PC-3 (cell line): ENCODE measurements around the gene P4HB. TPM values are rescaled to one million over a fixed set of nuclear protein-coding genes. Genes with fewer than 3 reads are reported as not detected.

Experiments
- ATAC-seq: fragments of 200-7000 bp; cut with Tn5 transposase; 2 replicates; pipeline ENCODE4 v1.9.1; 2020; ENCODE audit warnings: mild to moderate bottlenecking, moderate library complexity
- BruUV-seq: library from RNA; stranded (reverse); fragments of 400-500 nt; replicated peaks from 2 replicates; lab custom pipeline; 2021; lab: Mats Ljungman, UMichigan
- CTCF ChIA-PET: fragments of 300-600 bp; sonication (Branson Sonifier 250); formaldehyde crosslinking; loops from one replicate; lab custom pipeline; 2022; ENCODE audit warnings: antibody characterized with exemption; lab: Charles Lee
- POLR2A ChIA-PET: fragments of 300-600 bp; sonication (Branson Sonifier 250); formaldehyde crosslinking; loops from one replicate; lab custom pipeline; 2022; ENCODE audit warnings: antibody characterized with exemption; ENCODE audit not compliant: unreplicated experiment; lab: Charles Lee
- DNase-seq: peaks from one replicate; pipeline ENCODE4 v3.0.0-alpha.2; 2015
- H2AFZ ChIP-seq: fragments of 300-600 bp; sonication (generic); 2 replicates; pipeline ENCODE4 v1.6.0; 2016; ENCODE audit warnings: antibody characterized with exemption, low read length
- H3F3A ChIP-seq: fragments of 300-600 bp; sonication (generic); one replicate; pipeline ENCODE4 v1.6.0; 2017; ENCODE audit warnings: antibody characterized with exemption, low read length, control low read depth, mild to moderate bottlenecking; ENCODE audit not compliant: unreplicated experiment
- H3K27ac ChIP-seq: fragments of 300-600 bp; sonication (generic); 2 replicates; pipeline ENCODE4 v1.5.1; 2016; ENCODE audit warnings: mild to moderate bottlenecking, low read length
- H3K27me3 ChIP-seq: fragments of 300-600 bp; sonication (generic); 2 replicates; pipeline ENCODE4 v1.6.1; 2016; ENCODE audit warnings: low read length, mixed read lengths
- H3K36me3 ChIP-seq: fragments of 300-600 bp; sonication (generic); 2 replicates; pipeline ENCODE4 v1.6.1; 2016; ENCODE audit warnings: low read depth, mixed run types, low read length, mixed read lengths
- H3K4me1 ChIP-seq: fragments of 300-600 bp; sonication (generic); 2 replicates; pipeline ENCODE4 v1.5.1; 2016; ENCODE audit warnings: low read length; ENCODE audit not compliant: insufficient read depth
- H3K4me2 ChIP-seq: fragments of 300-600 bp; sonication (generic); 2 replicates; pipeline ENCODE4 v1.6.0; 2016; ENCODE audit warnings: low read length
- H3K4me3 ChIP-seq: fragments of 300-600 bp; sonication (generic); 2 replicates; pipeline ENCODE4 v1.5.1; 2016; ENCODE audit warnings: mild to moderate bottlenecking, low read length, mixed read lengths
- H3K79me2 ChIP-seq: fragments of 300-600 bp; sonication (generic); 2 replicates; pipeline ENCODE4 v1.6.1; 2017; ENCODE audit warnings: low read length, mixed read lengths
- H3K9ac ChIP-seq: fragments of 300-600 bp; sonication (generic); 2 replicates; pipeline ENCODE4 v1.6.0; 2016; ENCODE audit warnings: mild to moderate bottlenecking, low read length
- H3K9me2 ChIP-seq: fragments of 300-600 bp; sonication (generic); replicated peaks from 2 replicates; pipeline ENCODE4 v1.6.1; 2016; ENCODE audit warnings: mixed run types, low read length, mixed read lengths
- H3K9me3 ChIP-seq: fragments of 300-600 bp; sonication (generic); 2 replicates; pipeline ENCODE4 v1.6.1; 2016; ENCODE audit warnings: low read length, mixed read lengths
- H4K20me1 ChIP-seq: fragments of 300-600 bp; sonication (generic); 2 replicates; pipeline ENCODE4 v1.6.1; 2016; ENCODE audit warnings: low read length, mixed read lengths
- EZH2 ChIP-seq: fragments of 300-600 bp; sonication (generic); IDR thresholded peaks from one replicate; pipeline ENCODE4 v1.6.1; 2017; ENCODE audit warnings: antibody characterized with exemption, mild to moderate bottlenecking, low read length; ENCODE audit not compliant: unreplicated experiment
- EZH2phosphoT487 ChIP-seq: fragments of 300-600 bp; sonication (generic); IDR thresholded peaks from 2 replicates; pipeline ENCODE4 v1.6.1; 2018; ENCODE audit warnings: mild to moderate bottlenecking, antibody characterized with exemption, low read length, borderline replicate concordance
- intact Hi-C: fragments of 100-400 bp; cut with micrococcal nuclease; formaldehyde crosslinking; loops from 2 replicates; pipeline ENCODE4 v1.9.0; 2023
- total RNA-seq: library from RNA; depleted of rRNA; stranded (reverse); fragments of >200 nt; gene quantifications from 2 replicates; pipeline ENCODE4 v1.2.3, GENCODE V29; 2014
- TF ChIP-seq, protein P1 (sequence below): fragments of 300-600 bp; sonication (generic); conservative IDR thresholded peaks from 2 replicates; pipeline ENCODE4 v1.5.1; 2017; ENCODE audit warnings: antibody characterized with exemption, low read depth, mild to moderate bottlenecking, low read length

Gene P4HB
- total RNA-seq, 1 experiment from 2014 or later, result 1,089 TPM

- Histone ChIP-seq H3K27ac (no peak overlapping the region), H2AFZ (no peak overlapping the region), H3K9ac (no peak overlapping the region), H3K79me2 (peaks cover 12% of the 10 kb centered on the region; the same call in 1 of the 2 replicates), H3K9me2 (no peaks in the 10 kb centered on the region), H3F3A (peaks cover 18% of the 10 kb centered on the region), H3K4me3 (no peak overlapping the region), H3K9me3 (no peaks in the 10 kb centered on the region), H3K27me3 (no peaks in the 10 kb centered on the region), H3K36me3 (peaks cover 6% of the 10 kb centered on the region; the same call in 1 of the 2 replicates), H3K4me2 (no peak overlapping the region), H3K4me1 (peaks cover 32% of the 10 kb centered on the region), H4K20me1 (no peaks in the 10 kb centered on the region)
- CTCF ChIA-PET, result no interaction called here
- ATAC-seq (no peak), DNase-seq (no peak)
- TF ChIP-seq EZH2phosphoT487, result no peak
- no peak for TF ChIP-seq EZH2
- TF ChIP-seq, protein P1, sequence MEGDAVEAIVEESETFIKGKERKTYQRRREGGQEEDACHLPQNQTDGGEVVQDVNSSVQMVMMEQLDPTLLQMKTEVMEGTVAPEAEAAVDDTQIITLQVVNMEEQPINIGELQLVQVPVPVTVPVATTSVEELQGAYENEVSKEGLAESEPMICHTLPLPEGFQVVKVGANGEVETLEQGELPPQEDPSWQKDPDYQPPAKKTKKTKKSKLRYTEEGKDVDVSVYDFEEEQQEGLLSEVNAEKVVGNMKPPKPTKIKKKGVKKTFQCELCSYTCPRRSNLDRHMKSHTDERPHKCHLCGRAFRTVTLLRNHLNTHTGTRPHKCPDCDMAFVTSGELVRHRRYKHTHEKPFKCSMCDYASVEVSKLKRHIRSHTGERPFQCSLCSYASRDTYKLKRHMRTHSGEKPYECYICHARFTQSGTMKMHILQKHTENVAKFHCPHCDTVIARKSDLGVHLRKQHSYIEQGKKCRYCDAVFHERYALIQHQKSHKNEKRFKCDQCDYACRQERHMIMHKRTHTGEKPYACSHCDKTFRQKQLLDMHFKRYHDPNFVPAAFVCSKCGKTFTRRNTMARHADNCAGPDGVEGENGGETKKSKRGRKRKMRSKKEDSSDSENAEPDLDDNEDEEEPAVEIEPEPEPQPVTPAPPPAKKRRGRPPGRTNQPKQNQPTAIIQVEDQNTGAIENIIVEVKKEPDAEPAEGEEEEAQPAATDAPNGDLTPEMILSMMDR, result no peak
- POLR2A ChIA-PET, result no interaction called here
- intact Hi-C loops, result no loop called here
- BruUV-seq, result TSS peak; percentile 16
These were observed 41.1 kb upstream of the P4HB start for GRCh38 chr17:81901167-81902022.

GRCh38 chr17:81900181-81900820, 40.0 kb upstream of the P4HB start:
- Histone ChIP-seq H3K27me3 (no peaks in the 10 kb centered on the region), H2AFZ (no peak overlapping the region), H3K4me3 (no peak overlapping the region), H3F3A (peaks cover 18% of the 10 kb centered on the region), H3K4me1 (peaks cover 34% of the 10 kb centered on the region), H3K9me2 (no peaks in the 10 kb centered on the region), H3K79me2 (peaks cover 16% of the 10 kb centered on the region), H3K9me3 (no peaks in the 10 kb centered on the region), H3K4me2 (no peak overlapping the region), H4K20me1 (no peaks in the 10 kb centered on the region), H3K36me3 (peaks cover 10% of the 10 kb centered on the region), H3K9ac (no peak overlapping the region), H3K27ac (peak overlapping the region; percentile 100; the same call in 1 of the 2 replicates)
- ChIA-PET CTCF (no interaction called here), POLR2A (no interaction called here)
- intact Hi-C loops, result no loop called here
- TF ChIP-seq, protein P1, result no peak
- no peak for TF ChIP-seq EZH2phosphoT487
- no TSS peak for BruUV-seq
- DNase-seq, result no peak
- ATAC-seq, result no peak
